Smooth muscle cell (in vitro differentiated cells): ENCODE results near the gene MLST8. TPM values are rescaled to one million over a fixed set of nuclear protein-coding genes. Genes with fewer than 3 reads are reported as not detected.

Experiments
- DNase-seq: peaks from one replicate; lab custom pipeline; 2025; ENCODE audit not compliant: unreplicated experiment; lab: John Stamatoyannopoulos, UW
- H2AFZ ChIP-seq: fragments of 200-600 bp; sonication (generic); 2 replicates; pipeline ENCODE4 v1.6.0; 2016; ENCODE audit warnings: antibody characterized with exemption, low read depth, mild to moderate bottlenecking
- H3F3A ChIP-seq: fragments of 200-600 bp; sonication (generic); 2 replicates; pipeline ENCODE4 v1.6.0; 2017; ENCODE audit warnings: antibody characterized with exemption, low read depth
- H3K27ac ChIP-seq: fragments of 200-600 bp; sonication (generic); 2 replicates; pipeline ENCODE4 v1.5.1; 2016; ENCODE audit warnings: low read depth, mild to moderate bottlenecking
- H3K27me3 ChIP-seq: fragments of 200-600 bp; sonication (generic); 2 replicates; pipeline ENCODE4 v1.6.1; 2016; ENCODE audit warnings: low read depth, mild to moderate bottlenecking
- H3K36me3 ChIP-seq: fragments of 200-600 bp; sonication (generic); 2 replicates; pipeline ENCODE4 v1.5.1; 2016; ENCODE audit warnings: low read depth
- H3K4me1 ChIP-seq: fragments of 200-600 bp; sonication (generic); 2 replicates; pipeline ENCODE4 v1.5.1; 2016; ENCODE audit warnings: low read depth
- H3K4me2 ChIP-seq: fragments of 200-600 bp; sonication (generic); 2 replicates; pipeline ENCODE4 v1.6.0; 2016; ENCODE audit warnings: mild to moderate bottlenecking
- H3K4me3 ChIP-seq: fragments of 200-600 bp; sonication (generic); 2 replicates; pipeline ENCODE4 v1.5.1; 2016; ENCODE audit warnings: mild to moderate bottlenecking
- H3K79me2 ChIP-seq: fragments of 200-600 bp; sonication (generic); 2 replicates; pipeline ENCODE4 v1.6.0; 2016; ENCODE audit warnings: low read depth, mild to moderate bottlenecking
- H3K9ac ChIP-seq: fragments of 200-600 bp; sonication (generic); 2 replicates; pipeline ENCODE4 v1.6.0; 2016; ENCODE audit warnings: low read depth
- H3K9me3 ChIP-seq: fragments of 200-600 bp; sonication (generic); replicated peaks from 2 replicates; pipeline ENCODE4 v1.5.1; 2016; ENCODE audit warnings: low read depth
- H4K20me1 ChIP-seq: fragments of 200-600 bp; sonication (generic); 2 replicates; pipeline ENCODE4 v1.6.0; 2016; ENCODE audit warnings: low read depth
- CTCF ChIP-seq: fragments of 200-600 bp; sonication (generic); IDR thresholded peaks from 2 replicates; pipeline ENCODE4 v1.5.1; 2017; ENCODE audit warnings: borderline replicate concordance, mild to moderate bottlenecking, antibody characterized with exemption; ENCODE audit not compliant: insufficient read depth, poor library complexity, severe bottlenecking
- WGBS: methylation state at CpG from one replicate; pipeline ENCODE4 v1.1.7; 2016; ENCODE audit warnings: low lambda C conversion rate; 5-methylcytosine and 5-hydroxymethylcytosine counted together
- polyA plus RNA-seq: library from polyadenylated mRNA; unstranded; fragments of >200 nt; fragmentation: Nextera tagmentation; extraction: Ambion mirVana; gene quantifications from 2 replicates; pipeline ENCODE4 v1.2.1, GENCODE V29; 2016
- total RNA-seq: library from RNA; depleted of rRNA; stranded (reverse); fragments of >200 nt; gene quantifications from 2 replicates; pipeline ENCODE4 v1.2.3, GENCODE V29; 2014

MLST8 gene
- total and polyA plus RNA-seq, 2 experiments from 2014 or later = 37.2 to 67.0 TPM

GRCh38 chr16:2176047-2176446 is 29.2 kb upstream of the MLST8 start:
- no peak overlapping the region for H3K27ac ChIP-seq
- H3F3A ChIP-seq = no peaks in the 10 kb centered on the region
- no peak overlapping the region for H3K4me3 ChIP-seq
- no peaks in the 10 kb centered on the region for H3K36me3 ChIP-seq
- no peak for DNase-seq
- 98% methylated on average over 23 of the region's 23 CpGs for WGBS
- H3K27me3 ChIP-seq = no peaks in the 10 kb centered on the region
- no peak overlapping the region for H3K9ac ChIP-seq
- H3K4me1 ChIP-seq = no peaks in the 10 kb centered on the region
- TF ChIP-seq CTCF = no peak
- H3K79me2 ChIP-seq = no peaks in the 10 kb centered on the region
- no peak overlapping the region for H3K4me2 ChIP-seq
- H4K20me1 ChIP-seq = no peaks in the 10 kb centered on the region
- no peak overlapping the region for H2AFZ ChIP-seq
- H3K9me3 ChIP-seq = no peaks in the 10 kb centered on the region

DNA sequence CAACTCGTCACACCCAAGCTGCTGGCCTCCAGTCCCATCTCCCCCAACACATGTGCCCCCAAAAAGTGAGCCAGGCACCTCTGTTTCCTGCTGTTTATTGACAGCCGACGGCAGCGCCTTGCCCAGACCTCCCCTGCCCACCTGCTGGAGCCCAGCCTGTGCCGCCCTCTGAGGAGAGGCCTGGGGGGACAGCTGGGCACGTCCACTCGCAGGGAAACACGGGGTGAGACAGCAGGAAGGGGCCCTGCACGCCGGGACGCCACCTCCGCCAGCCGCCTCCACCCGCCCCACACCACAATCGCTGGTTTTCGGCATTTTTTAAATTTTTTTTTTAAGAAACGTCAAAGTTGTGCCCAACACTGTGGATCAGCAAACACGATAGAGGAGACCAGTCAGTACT is 28.2 kb upstream of the MLST8 start:
- WGBS = 97% methylated on average over 18 of the region's 18 CpGs
- Histone ChIP-seq H3K27me3 (no peaks in the 10 kb centered on the region), H3F3A (no peaks in the 10 kb centered on the region), H2AFZ (no peak overlapping the region), H3K9me3 (no peaks in the 10 kb centered on the region), H3K9ac (no peak overlapping the region), H3K4me1 (no peaks in the 10 kb centered on the region), H3K79me2 (no peaks in the 10 kb centered on the region), H3K36me3 (no peaks in the 10 kb centered on the region), H3K27ac (no peak overlapping the region), H3K4me3 (no peak overlapping the region), H4K20me1 (no peaks in the 10 kb centered on the region), H3K4me2 (no peak overlapping the region)
- DNase-seq = no peak
- TF ChIP-seq CTCF = no peak

DNA sequence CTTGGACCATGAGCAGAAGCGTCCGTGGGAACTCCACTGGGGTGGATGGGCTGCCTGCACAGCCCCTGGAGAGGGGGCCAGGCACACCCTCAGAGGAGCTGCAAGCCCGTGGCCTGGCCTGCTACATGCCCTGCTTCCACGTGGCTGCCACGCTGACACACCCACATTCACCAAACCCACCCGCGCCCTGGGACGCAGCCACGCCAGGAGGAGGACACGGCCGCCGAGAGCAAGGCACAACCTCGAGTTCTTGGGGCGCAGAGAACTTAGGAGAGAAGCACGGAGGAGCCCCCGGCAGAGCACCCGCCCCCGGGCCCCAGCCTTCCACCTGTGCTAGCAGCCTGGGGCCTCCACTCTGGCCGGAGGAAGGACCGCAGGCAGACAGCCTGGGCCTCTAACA is 27.7 kb upstream of the MLST8 start:
- Histone ChIP-seq H3K4me3 (no peak overlapping the region), H3K9ac (no peak overlapping the region), H3F3A (no peaks in the 10 kb centered on the region), H2AFZ (no peak overlapping the region), H4K20me1 (no peaks in the 10 kb centered on the region), H3K27me3 (no peaks in the 10 kb centered on the region), H3K27ac (no peak overlapping the region), H3K4me1 (no peaks in the 10 kb centered on the region), H3K79me2 (no peaks in the 10 kb centered on the region), H3K36me3 (no peaks in the 10 kb centered on the region), H3K9me3 (no peaks in the 10 kb centered on the region), H3K4me2 (no peak overlapping the region)
- WGBS = 96% methylated on average over 17 of the region's 20 CpGs
- DNase-seq = no peak
- no peak for TF ChIP-seq CTCF

- Histone ChIP-seq H3K27ac (no peak overlapping the region), H3K4me2 (no peak overlapping the region), H3K4me3 (no peak overlapping the region), H3K4me1 (no peaks in the 10 kb centered on the region), H3K9ac (no peak overlapping the region), H2AFZ (no peak overlapping the region), H3K79me2 (no peaks in the 10 kb centered on the region), H3F3A (no peaks in the 10 kb centered on the region), H4K20me1 (no peaks in the 10 kb centered on the region), H3K27me3 (no peaks in the 10 kb centered on the region), H3K36me3 (no peaks in the 10 kb centered on the region), H3K9me3 (no peaks in the 10 kb centered on the region)
- TF ChIP-seq CTCF = no peak
- WGBS = 95% methylated on average over 24 of the region's 106 CpGs
- no peak for DNase-seq
These were observed 26.7 kb upstream of the MLST8 start for GRCh38 chr16:2178321-2179106.
